K562 (cell line): ENCODE measurements around the gene MAGEA1. TPM values are rescaled to one million over a fixed set of nuclear protein-coding genes. Genes with fewer than 3 reads are reported as not detected.
A peak's percentile ranks its signal among the peaks of the same experiment; 100 is the strongest.

ENCODE experiments used
- NFE2 ChIP-seq: IDR thresholded peaks from 2 replicates; pipeline ENCODE4 v1.6.1; 2014; ENCODE audit warnings: antibody characterized with exemption, low read depth
- TOE1 ChIP-seq, 2 experiments: fragments of 450-650 bp in 1 of 2; sonication (generic) in 1 of 2; formaldehyde crosslinking in 1 of 2; IDR thresholded peaks; 2 replicates each; pipeline versions ENCODE4 v1.7.1 to v1.8.0; 2016 to 2022; ENCODE audit warnings: borderline replicate concordance in 2 of 2, mild to moderate bottlenecking in 2 of 2, antibody characterized with exemption in 1 of 2, inconsistent platforms in 1 of 2, low read depth in 1 of 2, missing genetic modification reagents in 1 of 2, moderate library complexity in 1 of 2
- polyA plus RNA-seq, 8 experiments: library from polyadenylated mRNA; depleted of rRNA in 4 of 8; stranded (reverse) in 5 of 8; unstranded in 3 of 8; fragments of >200 nt; fragmentation: Nextera tagmentation in 2 of 8; fragmentation: Illumina TruSeq in 1 of 8; extraction: Ambion mirVana in 2 of 8; extraction: Trizol in 1 of 8; gene quantifications; 2 replicates each; pipeline versions ENCODE4 v1.2.1 to v1.2.3, GENCODE V29; 2011 to 2014; ENCODE audit warnings: inconsistent platforms in 1 of 8, missing spikeins in 1 of 8
- total RNA-seq, 7 experiments: library from RNA; depleted of rRNA in 6 of 7; stranded (reverse); fragments of >200 nt in 6 of 7; fragmentation: Illumina TruSeq in 2 of 7; extraction: Trizol in 2 of 7; gene quantifications; 2 replicates each; pipeline versions ENCODE4 v1.2.1 to v1.2.3, GENCODE V29; 2011 to 2021; ENCODE audit warnings: low replicate concordance in 1 of 7
- TF ChIP-seq, protein P1 (sequence below): fragments of 450-650 bp; IDR thresholded peaks from 2 replicates; pipeline ENCODE4 v1.6.1; 2016; ENCODE audit warnings: mild to moderate bottlenecking, moderate library complexity

The MAGEA1 gene
- total and polyA plus RNA-seq, 9 of the 15 experiments (the other 6 are each of a cell fraction or from before 2014, with no cell fraction given): 10.2 to 57.9 (median 44.1) TPM

DNA sequence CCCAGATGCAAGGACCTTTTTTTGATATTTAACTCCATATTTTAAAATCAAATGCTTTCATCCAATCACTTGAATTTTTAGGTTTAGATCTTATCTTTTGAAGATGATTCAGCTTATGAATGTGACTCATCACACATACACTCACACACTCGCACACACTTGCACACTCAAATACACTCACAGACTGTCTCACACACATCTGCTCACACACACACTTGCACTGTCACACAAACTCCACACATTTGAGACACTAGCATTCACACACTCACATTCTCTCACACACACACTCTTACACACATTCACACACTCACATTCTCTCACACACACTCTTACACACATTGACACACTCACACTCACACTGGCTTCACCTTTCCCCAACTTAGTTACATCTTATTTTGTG, 37.8 kb downstream of the MAGEA1 start (continued):
- TF ChIP-seq, protein P1, sequence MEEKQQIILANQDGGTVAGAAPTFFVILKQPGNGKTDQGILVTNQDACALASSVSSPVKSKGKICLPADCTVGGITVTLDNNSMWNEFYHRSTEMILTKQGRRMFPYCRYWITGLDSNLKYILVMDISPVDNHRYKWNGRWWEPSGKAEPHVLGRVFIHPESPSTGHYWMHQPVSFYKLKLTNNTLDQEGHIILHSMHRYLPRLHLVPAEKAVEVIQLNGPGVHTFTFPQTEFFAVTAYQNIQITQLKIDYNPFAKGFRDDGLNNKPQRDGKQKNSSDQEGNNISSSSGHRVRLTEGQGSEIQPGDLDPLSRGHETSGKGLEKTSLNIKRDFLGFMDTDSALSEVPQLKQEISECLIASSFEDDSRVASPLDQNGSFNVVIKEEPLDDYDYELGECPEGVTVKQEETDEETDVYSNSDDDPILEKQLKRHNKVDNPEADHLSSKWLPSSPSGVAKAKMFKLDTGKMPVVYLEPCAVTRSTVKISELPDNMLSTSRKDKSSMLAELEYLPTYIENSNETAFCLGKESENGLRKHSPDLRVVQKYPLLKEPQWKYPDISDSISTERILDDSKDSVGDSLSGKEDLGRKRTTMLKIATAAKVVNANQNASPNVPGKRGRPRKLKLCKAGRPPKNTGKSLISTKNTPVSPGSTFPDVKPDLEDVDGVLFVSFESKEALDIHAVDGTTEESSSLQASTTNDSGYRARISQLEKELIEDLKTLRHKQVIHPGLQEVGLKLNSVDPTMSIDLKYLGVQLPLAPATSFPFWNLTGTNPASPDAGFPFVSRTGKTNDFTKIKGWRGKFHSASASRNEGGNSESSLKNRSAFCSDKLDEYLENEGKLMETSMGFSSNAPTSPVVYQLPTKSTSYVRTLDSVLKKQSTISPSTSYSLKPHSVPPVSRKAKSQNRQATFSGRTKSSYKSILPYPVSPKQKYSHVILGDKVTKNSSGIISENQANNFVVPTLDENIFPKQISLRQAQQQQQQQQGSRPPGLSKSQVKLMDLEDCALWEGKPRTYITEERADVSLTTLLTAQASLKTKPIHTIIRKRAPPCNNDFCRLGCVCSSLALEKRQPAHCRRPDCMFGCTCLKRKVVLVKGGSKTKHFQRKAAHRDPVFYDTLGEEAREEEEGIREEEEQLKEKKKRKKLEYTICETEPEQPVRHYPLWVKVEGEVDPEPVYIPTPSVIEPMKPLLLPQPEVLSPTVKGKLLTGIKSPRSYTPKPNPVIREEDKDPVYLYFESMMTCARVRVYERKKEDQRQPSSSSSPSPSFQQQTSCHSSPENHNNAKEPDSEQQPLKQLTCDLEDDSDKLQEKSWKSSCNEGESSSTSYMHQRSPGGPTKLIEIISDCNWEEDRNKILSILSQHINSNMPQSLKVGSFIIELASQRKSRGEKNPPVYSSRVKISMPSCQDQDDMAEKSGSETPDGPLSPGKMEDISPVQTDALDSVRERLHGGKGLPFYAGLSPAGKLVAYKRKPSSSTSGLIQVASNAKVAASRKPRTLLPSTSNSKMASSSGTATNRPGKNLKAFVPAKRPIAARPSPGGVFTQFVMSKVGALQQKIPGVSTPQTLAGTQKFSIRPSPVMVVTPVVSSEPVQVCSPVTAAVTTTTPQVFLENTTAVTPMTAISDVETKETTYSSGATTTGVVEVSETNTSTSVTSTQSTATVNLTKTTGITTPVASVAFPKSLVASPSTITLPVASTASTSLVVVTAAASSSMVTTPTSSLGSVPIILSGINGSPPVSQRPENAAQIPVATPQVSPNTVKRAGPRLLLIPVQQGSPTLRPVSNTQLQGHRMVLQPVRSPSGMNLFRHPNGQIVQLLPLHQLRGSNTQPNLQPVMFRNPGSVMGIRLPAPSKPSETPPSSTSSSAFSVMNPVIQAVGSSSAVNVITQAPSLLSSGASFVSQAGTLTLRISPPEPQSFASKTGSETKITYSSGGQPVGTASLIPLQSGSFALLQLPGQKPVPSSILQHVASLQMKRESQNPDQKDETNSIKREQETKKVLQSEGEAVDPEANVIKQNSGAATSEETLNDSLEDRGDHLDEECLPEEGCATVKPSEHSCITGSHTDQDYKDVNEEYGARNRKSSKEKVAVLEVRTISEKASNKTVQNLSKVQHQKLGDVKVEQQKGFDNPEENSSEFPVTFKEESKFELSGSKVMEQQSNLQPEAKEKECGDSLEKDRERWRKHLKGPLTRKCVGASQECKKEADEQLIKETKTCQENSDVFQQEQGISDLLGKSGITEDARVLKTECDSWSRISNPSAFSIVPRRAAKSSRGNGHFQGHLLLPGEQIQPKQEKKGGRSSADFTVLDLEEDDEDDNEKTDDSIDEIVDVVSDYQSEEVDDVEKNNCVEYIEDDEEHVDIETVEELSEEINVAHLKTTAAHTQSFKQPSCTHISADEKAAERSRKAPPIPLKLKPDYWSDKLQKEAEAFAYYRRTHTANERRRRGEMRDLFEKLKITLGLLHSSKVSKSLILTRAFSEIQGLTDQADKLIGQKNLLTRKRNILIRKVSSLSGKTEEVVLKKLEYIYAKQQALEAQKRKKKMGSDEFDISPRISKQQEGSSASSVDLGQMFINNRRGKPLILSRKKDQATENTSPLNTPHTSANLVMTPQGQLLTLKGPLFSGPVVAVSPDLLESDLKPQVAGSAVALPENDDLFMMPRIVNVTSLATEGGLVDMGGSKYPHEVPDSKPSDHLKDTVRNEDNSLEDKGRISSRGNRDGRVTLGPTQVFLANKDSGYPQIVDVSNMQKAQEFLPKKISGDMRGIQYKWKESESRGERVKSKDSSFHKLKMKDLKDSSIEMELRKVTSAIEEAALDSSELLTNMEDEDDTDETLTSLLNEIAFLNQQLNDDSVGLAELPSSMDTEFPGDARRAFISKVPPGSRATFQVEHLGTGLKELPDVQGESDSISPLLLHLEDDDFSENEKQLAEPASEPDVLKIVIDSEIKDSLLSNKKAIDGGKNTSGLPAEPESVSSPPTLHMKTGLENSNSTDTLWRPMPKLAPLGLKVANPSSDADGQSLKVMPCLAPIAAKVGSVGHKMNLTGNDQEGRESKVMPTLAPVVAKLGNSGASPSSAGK: no peak
- TF ChIP-seq NFE2 (peak; percentile 10; the same call in 1 of the 2 replicates), TOE1 (IDR thresholded peaks at IDR 0.05; ENCODE audit: borderline replicate concordance) (peak; percentile 79), TOE1 (CRISPR knock-in tag; IDR thresholded peaks at IDR 0.05; ENCODE audit: borderline replicate concordance, low read depth) (no peak)
